Neuronal stem cell (in vitro differentiated cells): ENCODE results near the gene CTNNA1.
A peak's percentile ranks its signal among the peaks of the same experiment; 100 is the strongest.
"Not testable (repeated sequence)": the region's sequence is repeated elsewhere in the genome, so short reads cannot be mapped to it uniquely, and the experiment has no call there.

Experiments
- DNase-seq: peaks from one replicate; pipeline ENCODE4 v3.0.0-alpha.2; 2013; ENCODE audit warnings: low spot score
- H2AFZ ChIP-seq: one replicate; pipeline ENCODE4 v1.6.1; 2013; ENCODE audit warnings: mild to moderate bottlenecking, low read length, inconsistent platforms
- H2AK5ac ChIP-seq: 2 replicates; pipeline ENCODE4 v1.6.1; 2013; ENCODE audit warnings: low read depth, mild to moderate bottlenecking, inconsistent platforms, low read length, moderate library complexity, mixed read lengths
- H2BK120ac ChIP-seq: 2 replicates; pipeline ENCODE4 v1.6.1; 2013; ENCODE audit warnings: low read depth, mild to moderate bottlenecking, inconsistent platforms, low read length, moderate library complexity, mixed read lengths
- H2BK12ac ChIP-seq: one replicate; pipeline ENCODE4 v1.6.1; 2013; ENCODE audit warnings: low read length, inconsistent platforms
- H2BK15ac ChIP-seq: 2 replicates; pipeline ENCODE4 v1.6.1; 2013; ENCODE audit warnings: mild to moderate bottlenecking, low read length, inconsistent platforms, mixed read lengths
- H2BK5ac ChIP-seq: one replicate; pipeline ENCODE4 v1.6.1; 2013; ENCODE audit warnings: inconsistent platforms, mild to moderate bottlenecking, low read length, moderate library complexity
- H3K14ac ChIP-seq: one replicate; pipeline ENCODE4 v1.6.1; 2013; ENCODE audit warnings: low read length, inconsistent platforms
- H3K18ac ChIP-seq: 2 replicates; pipeline ENCODE4 v1.6.1; 2013; ENCODE audit warnings: low read length, inconsistent platforms
- H3K23ac ChIP-seq: 2 replicates; pipeline ENCODE4 v1.6.1; 2013; ENCODE audit warnings: low read depth, mild to moderate bottlenecking, mixed read lengths, low read length, inconsistent platforms; ENCODE audit not compliant: poor library complexity
- H3K27ac ChIP-seq: replicated peaks from 3 replicates; pipeline ENCODE4 v1.5.1; 2013; ENCODE audit warnings: low read length, inconsistent platforms
- H3K27me3 ChIP-seq, 3 experiments: 2 replicates each; pipeline ENCODE4 v1.6.1; 2013; ENCODE audit warnings: low read length in 3 of 3, mild to moderate bottlenecking in 2 of 3, inconsistent platforms in 1 of 3, low read depth in 1 of 3, mixed read lengths in 1 of 3, moderate library complexity in 1 of 3; ENCODE audit not compliant: control insufficient read depth in 3 of 3, insufficient read depth in 3 of 3
- H3K36me3 ChIP-seq, 2 donors: replicated peaks in 1 of 2; 2 replicates each; pipeline ENCODE4 v1.6.1; 2013; ENCODE audit warnings: low read length in 2 of 2; ENCODE audit not compliant: control insufficient read depth in 2 of 2, insufficient read depth in 2 of 2
- H3K4ac ChIP-seq: 2 replicates; pipeline ENCODE4 v1.6.1; 2013; ENCODE audit warnings: inconsistent platforms, mild to moderate bottlenecking, low read length, moderate library complexity
- H3K4me1 ChIP-seq, 2 donors: 1 replicate in 1 of 2; 2 replicates in 1 of 2; pipeline ENCODE4 v1.6.1; 2013; ENCODE audit warnings: low read length in 2 of 2, low read depth in 1 of 2; ENCODE audit not compliant: control insufficient read depth in 2 of 2, insufficient read depth in 1 of 2
- H3K4me2 ChIP-seq: one replicate; pipeline ENCODE4 v1.6.1; 2013; ENCODE audit warnings: mild to moderate bottlenecking, low read length, inconsistent platforms; ENCODE audit not compliant: insufficient read depth, poor library complexity, severe bottlenecking
- H3K4me3 ChIP-seq, 2 donors: 2 replicates each; pipeline ENCODE4 v1.5.1; 2013; ENCODE audit warnings: low read length in 2 of 2, mild to moderate bottlenecking in 2 of 2, inconsistent platforms in 1 of 2, moderate library complexity in 1 of 2
- H3K79me1 ChIP-seq: one replicate; pipeline ENCODE4 v1.6.1; 2013; ENCODE audit warnings: low read depth, mild to moderate bottlenecking, inconsistent platforms, low read length, moderate library complexity
- H3K9ac ChIP-seq: one replicate; pipeline ENCODE4 v1.6.1; 2013; ENCODE audit warnings: mild to moderate bottlenecking, low read depth, low read length, inconsistent platforms; ENCODE audit not compliant: poor library complexity
- H3K9me3 ChIP-seq, 2 donors: replicated peaks in 1 of 2; 2 replicates each; pipeline versions ENCODE3 to v1.6.1; 2013; ENCODE audit warnings: low read length in 2 of 2, mild to moderate bottlenecking in 2 of 2, inconsistent platforms in 1 of 2, low read depth in 1 of 2, mixed read lengths in 1 of 2, moderate library complexity in 1 of 2; ENCODE audit not compliant: control insufficient read depth in 2 of 2, insufficient read depth in 1 of 2
- H4K8ac ChIP-seq: one replicate; pipeline ENCODE4 v1.6.1; 2013; ENCODE audit warnings: low read depth, mild to moderate bottlenecking, inconsistent platforms, low read length, moderate library complexity
- H4K91ac ChIP-seq: one replicate; pipeline ENCODE4 v1.6.1; 2013; ENCODE audit warnings: low read length, low read depth, mild to moderate bottlenecking, inconsistent platforms; ENCODE audit not compliant: poor library complexity
- WGBS, 2 donors: extraction: QIAGEN DNeasy Blood & Tissue Kit; methylation state at CpG; one replicate each; pipeline ENCODE4 v1.1.7; 2013; ENCODE audit warnings: missing lambda C conversion rate in 2 of 2, mixed read lengths in 1 of 2; ENCODE audit not compliant: insufficient read length in 2 of 2, insufficient replicate concordance in 1 of 2; ENCODE audit errors: extremely low coverage in 2 of 2; 5-methylcytosine and 5-hydroxymethylcytosine counted together

CTNNA1 gene

DNA sequence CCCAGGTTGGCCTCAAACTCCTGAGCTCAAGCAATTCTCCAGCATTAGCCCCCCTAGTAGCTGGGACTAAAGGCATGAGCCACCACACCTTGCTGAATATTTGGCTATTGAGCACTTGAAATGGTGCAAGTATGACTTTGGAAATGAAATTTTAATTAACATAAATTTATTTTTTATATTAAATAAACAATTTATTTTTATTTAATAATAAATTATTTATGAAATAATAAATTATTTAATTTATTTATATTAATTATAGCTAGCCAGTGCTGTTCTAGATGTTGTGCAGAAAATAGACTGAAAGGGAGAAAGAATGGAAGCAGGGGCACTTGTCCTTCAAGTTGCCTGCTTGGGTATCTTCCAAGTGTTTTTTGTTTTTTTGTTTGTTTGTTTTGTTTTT, 40.0 kb upstream of the CTNNA1 start:
- H3K4ac ChIP-seq, result no peak overlapping the region
- no peak overlapping the region for H4K8ac ChIP-seq
- no peak overlapping the region for H4K91ac ChIP-seq
- no peak overlapping the region for H3K9ac ChIP-seq
- no peak overlapping the region for H3K4me3 ChIP-seq
- no peaks in the 10 kb centered on the region for H3K79me1 ChIP-seq
- peaks cover 13 to 14% of the 10 kb centered on the region in 2 donors for H3K4me1 ChIP-seq
- no peak for DNase-seq
- H3K27me3 ChIP-seq, result peaks cover 0 to 3% (median 0%) of the 10 kb centered on the region in 3 experiments
- no peak overlapping the region for H2BK5ac ChIP-seq
- no peak overlapping the region for H2AK5ac ChIP-seq
- H3K18ac ChIP-seq, result no peak overlapping the region
- H3K36me3 ChIP-seq, result no peaks in the 10 kb centered on the region
- H2BK12ac ChIP-seq, result no peak overlapping the region
- no peak overlapping the region for H2BK120ac ChIP-seq
- no peak overlapping the region for H3K4me2 ChIP-seq
- no peak overlapping the region for H3K27ac ChIP-seq
- H3K9me3 ChIP-seq, result no peaks in the 10 kb centered on the region
- no peak overlapping the region for H3K23ac ChIP-seq
- H2BK15ac ChIP-seq, result no peak overlapping the region
- H3K14ac ChIP-seq, result no peak overlapping the region
- H2AFZ ChIP-seq, result no peak overlapping the region

DNA sequence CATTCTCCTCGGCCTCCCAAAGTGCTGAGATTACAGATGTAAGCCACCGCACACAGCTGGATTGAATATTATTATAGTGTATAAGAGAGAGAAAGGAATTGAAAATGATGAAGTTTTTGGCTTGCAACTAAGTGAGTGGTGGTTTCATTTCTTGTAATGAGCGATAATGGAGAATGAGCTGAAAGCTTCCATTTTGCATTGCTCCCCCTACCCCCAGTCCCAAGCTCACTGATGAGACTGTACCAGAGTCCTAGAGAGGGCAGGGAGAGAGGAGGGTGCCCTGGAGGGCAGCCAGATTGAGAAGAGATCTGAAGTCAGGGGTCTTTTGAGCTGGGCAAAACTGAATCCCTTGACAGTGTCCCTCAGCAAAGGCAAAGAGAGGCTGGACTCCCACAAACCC, 38.5 kb upstream of the CTNNA1 start:
- H3K9ac ChIP-seq, result no peak overlapping the region
- no peak overlapping the region for H3K23ac ChIP-seq
- H2BK12ac ChIP-seq, result no peak overlapping the region
- H3K4ac ChIP-seq, result no peak overlapping the region
- H3K4me3 ChIP-seq, result no peak overlapping the region
- no peak overlapping the region for H3K27ac ChIP-seq
- no peak overlapping the region for H2AK5ac ChIP-seq
- peaks cover under 1 to 4% of the 10 kb centered on the region in 2 donors for H3K4me1 ChIP-seq
- no peaks in the 10 kb centered on the region for H3K36me3 ChIP-seq
- no peak overlapping the region for H3K18ac ChIP-seq
- H3K27me3 ChIP-seq, result peaks cover 0 to 3% (median 0%) of the 10 kb centered on the region in 3 experiments
- H4K8ac ChIP-seq, result no peak overlapping the region
- H2AFZ ChIP-seq, result no peak overlapping the region
- no peak overlapping the region for H2BK120ac ChIP-seq
- no CpG with 5 or more reads among the region's 3 CpGs for WGBS, 2 donors
- DNase-seq, result no peak
- no peak overlapping the region for H3K14ac ChIP-seq
- H2BK15ac ChIP-seq, result no peak overlapping the region
- H3K4me2 ChIP-seq, result no peak overlapping the region
- no peak overlapping the region for H2BK5ac ChIP-seq
- H3K79me1 ChIP-seq, result no peaks in the 10 kb centered on the region
- no peak overlapping the region for H4K91ac ChIP-seq
- H3K9me3 ChIP-seq, result no peaks in the 10 kb centered on the region

DNA sequence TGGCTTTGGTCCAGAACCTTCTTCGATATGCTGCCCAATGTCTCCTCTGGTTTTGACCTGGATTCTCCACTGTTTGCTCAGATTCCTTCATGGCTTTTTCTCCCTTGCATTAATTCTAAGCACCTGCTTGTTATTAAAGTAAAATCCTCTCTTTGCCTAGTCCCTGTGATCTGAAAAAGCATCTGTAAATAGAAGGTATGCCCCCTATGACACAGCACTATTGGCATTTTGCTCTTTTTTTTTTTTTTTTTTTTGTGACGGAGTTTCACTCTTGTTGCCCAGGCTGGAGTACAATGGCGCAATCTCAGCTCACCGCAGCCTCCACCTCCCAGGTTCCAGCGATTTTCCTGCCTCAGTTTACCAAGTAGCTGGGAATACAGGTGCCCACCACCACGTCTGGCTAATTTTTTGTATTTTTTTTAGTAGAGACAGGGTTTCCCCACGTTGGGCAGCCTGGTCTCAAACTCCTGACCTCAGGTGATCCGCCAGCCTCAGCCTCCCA, 37.2 kb upstream of the CTNNA1 start:
- not testable (repeated sequence) for H2AK5ac ChIP-seq

DNA sequence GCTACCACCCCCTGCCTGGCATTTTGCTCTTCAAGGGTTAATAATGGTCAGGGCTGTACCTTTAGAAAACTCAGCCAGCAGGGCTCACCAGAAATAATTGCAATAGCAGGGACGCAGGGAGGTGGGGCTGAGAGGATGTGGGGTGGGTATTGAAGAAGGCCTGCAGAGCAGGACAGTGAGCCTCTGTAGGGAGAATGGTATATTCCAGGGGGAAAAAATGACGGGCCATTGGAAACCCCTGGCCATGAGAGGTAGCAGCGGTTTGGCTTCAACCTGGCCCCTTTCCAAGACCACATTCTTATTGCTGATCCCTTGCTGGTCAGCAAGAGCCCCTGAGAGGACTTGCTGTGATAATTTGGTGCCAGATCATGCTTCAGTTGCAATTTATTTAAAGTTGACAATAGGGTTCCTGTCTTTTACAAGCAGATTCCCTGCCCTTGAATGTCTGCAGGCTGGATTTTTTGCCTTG, 36.7 kb upstream of the CTNNA1 start:
- H3K9me3 ChIP-seq, result no peaks in the 10 kb centered on the region
- no peak overlapping the region for H3K4me2 ChIP-seq
- H3K23ac ChIP-seq, result no peak overlapping the region
- no peaks in the 10 kb centered on the region for H3K79me1 ChIP-seq
- no peak overlapping the region for H3K27ac ChIP-seq
- DNase-seq, result no peak
- H2AK5ac ChIP-seq, result no peak overlapping the region
- H3K18ac ChIP-seq, result no peak overlapping the region
- H2BK5ac ChIP-seq, result no peak overlapping the region
- no peak overlapping the region for H2BK120ac ChIP-seq
- no peak overlapping the region for H3K14ac ChIP-seq
- no peak overlapping the region for H4K91ac ChIP-seq
- H3K27me3 ChIP-seq, result peaks cover 0 to 3% (median 0%) of the 10 kb centered on the region in 3 experiments
- no peaks in the 10 kb centered on the region for H3K36me3 ChIP-seq
- H3K4ac ChIP-seq, result no peak overlapping the region
- H3K9ac ChIP-seq, result no peak overlapping the region
- H3K4me3 ChIP-seq, result no peak overlapping the region
- H2BK12ac ChIP-seq, result no peak overlapping the region
- H4K8ac ChIP-seq, result no peak overlapping the region
- peaks cover 0 to 4% of the 10 kb centered on the region in 2 donors for H3K4me1 ChIP-seq
- no CpG with 5 or more reads among the region's 3 CpGs for WGBS, 2 donors
- no peak overlapping the region for H2BK15ac ChIP-seq
- H2AFZ ChIP-seq, result peak overlapping the region; percentile 61

More for the DNA sequence above, 37.2 kb upstream of the CTNNA1 start:
- H3K4ac ChIP-seq, H2BK15ac ChIP-seq, DNase-seq, H3K27me3 ChIP-seq, H3K9me3 ChIP-seq, H3K4me3 ChIP-seq, H3K79me1 ChIP-seq, H2BK5ac ChIP-seq, H3K36me3 ChIP-seq, H2BK12ac ChIP-seq, H4K8ac ChIP-seq, H3K27ac ChIP-seq, H2BK120ac ChIP-seq, H3K9ac ChIP-seq, H2AFZ ChIP-seq, H3K23ac ChIP-seq, H3K14ac ChIP-seq, H3K4me2 ChIP-seq, H3K18ac ChIP-seq, H4K91ac ChIP-seq, H3K4me1 ChIP-seq: not testable (repeated sequence)
- no CpG with 5 or more reads among the region's 8 CpGs for WGBS, 2 donors
